Mesenchymal stem cell (in vitro differentiated cells and primary cell): Measurements from ENCODE around the gene SMAD6.

Experiments used
- DNase-seq: peaks from one replicate; pipeline ENCODE4 v3.0.0-alpha.2; 2013
- H2AFZ ChIP-seq: one replicate; pipeline ENCODE4 v1.6.1; 2013; ENCODE audit warnings: low read depth, mild to moderate bottlenecking, control low read depth, inconsistent platforms, low read length, moderate library complexity
- H2AK5ac ChIP-seq: 2 replicates; pipeline ENCODE4 v1.6.1; 2013; ENCODE audit warnings: low read length, moderate library complexity, mild to moderate bottlenecking, inconsistent platforms; ENCODE audit not compliant: severe bottlenecking
- H2BK120ac ChIP-seq: one replicate; pipeline ENCODE4 v1.6.1; 2013; ENCODE audit warnings: low read depth, mild to moderate bottlenecking, inconsistent platforms, low read length, moderate library complexity
- H2BK12ac ChIP-seq, 2 experiments: one replicate each; pipeline ENCODE4 v1.6.1; 2013; ENCODE audit warnings: inconsistent platforms in 2 of 2, low read length in 2 of 2, mild to moderate bottlenecking in 2 of 2, moderate library complexity in 2 of 2, control low read depth in 1 of 2
- H2BK15ac ChIP-seq: one replicate; pipeline ENCODE4 v1.6.1; 2013; ENCODE audit warnings: mild to moderate bottlenecking, low read depth, inconsistent platforms; ENCODE audit not compliant: poor library complexity, severe bottlenecking
- H2BK5ac ChIP-seq: 2 replicates; pipeline ENCODE4 v1.6.1; 2013; ENCODE audit warnings: low read depth, mild to moderate bottlenecking, low read length, control low read depth, inconsistent platforms; ENCODE audit not compliant: poor library complexity, severe bottlenecking
- H3K14ac ChIP-seq, 2 experiments: one replicate each; pipeline ENCODE4 v1.6.1; 2013; ENCODE audit warnings: inconsistent platforms in 2 of 2, low read length in 2 of 2, control low read depth in 1 of 2, mild to moderate bottlenecking in 1 of 2, moderate library complexity in 1 of 2
- H3K18ac ChIP-seq, 2 experiments: one replicate each; pipeline ENCODE4 v1.6.1; 2013; ENCODE audit warnings: inconsistent platforms in 2 of 2, low read length in 2 of 2, control low read depth in 1 of 2, low read depth in 1 of 2, mild to moderate bottlenecking in 1 of 2
- H3K23ac ChIP-seq, 2 experiments: one replicate each; pipeline ENCODE4 v1.6.1; 2013; ENCODE audit warnings: inconsistent platforms in 2 of 2, low read length in 2 of 2, mild to moderate bottlenecking in 2 of 2, moderate library complexity in 2 of 2, control low read depth in 1 of 2
- H3K27ac ChIP-seq: 2 replicates; pipeline ENCODE4 v1.5.1; 2013; ENCODE audit warnings: mild to moderate bottlenecking, moderate library complexity, low read length, control low read depth, inconsistent platforms; ENCODE audit not compliant: poor library complexity, severe bottlenecking
- H3K27me3 ChIP-seq, 2 experiments: 2 replicates each; pipeline versions ENCODE4 v1.6.1 to v1.7.0; 2013; ENCODE audit warnings: low read length in 2 of 2, mild to moderate bottlenecking in 2 of 2, moderate library complexity in 2 of 2, control low read depth in 1 of 2, inconsistent platforms in 1 of 2; ENCODE audit not compliant: control insufficient read depth in 1 of 2, insufficient read depth in 1 of 2
- H3K36me3 ChIP-seq, 2 experiments: 2 replicates each; pipeline versions ENCODE4 v1.6.1 to v1.7.0; 2013; ENCODE audit warnings: low read length in 2 of 2, control low read depth in 1 of 2, inconsistent platforms in 1 of 2, low read depth in 1 of 2, mild to moderate bottlenecking in 1 of 2; ENCODE audit not compliant: insufficient read depth in 2 of 2, control insufficient read depth in 1 of 2
- H3K4ac ChIP-seq, 2 experiments: one replicate each; pipeline ENCODE4 v1.6.1; 2013; ENCODE audit warnings: inconsistent platforms in 2 of 2, low read length in 2 of 2, mild to moderate bottlenecking in 2 of 2, moderate library complexity in 2 of 2, control low read depth in 1 of 2, low read depth in 1 of 2
- H3K4me1 ChIP-seq: 2 replicates; pipeline ENCODE4 v1.6.1; 2013; ENCODE audit warnings: low read depth, low read length, control low read depth; ENCODE audit not compliant: control insufficient read depth, insufficient read depth
- H3K4me2 ChIP-seq: 2 replicates; pipeline ENCODE4 v1.6.1; 2013; ENCODE audit warnings: low read length, mild to moderate bottlenecking, inconsistent platforms; ENCODE audit not compliant: poor library complexity, severe bottlenecking
- H3K4me3 ChIP-seq, 2 experiments: 2 replicates each; pipeline versions ENCODE4 v1.5.1 to v1.7.0; 2013; ENCODE audit warnings: low read length in 2 of 2, mild to moderate bottlenecking in 2 of 2, control low read depth in 1 of 2, low read depth in 1 of 2; ENCODE audit not compliant: insufficient read depth in 1 of 2
- H3K79me1 ChIP-seq: replicated peaks from 2 replicates; pipeline ENCODE4 v1.6.1; 2013; ENCODE audit warnings: mild to moderate bottlenecking, control low read depth, low read length, inconsistent platforms; ENCODE audit not compliant: poor library complexity, severe bottlenecking
- H3K9ac ChIP-seq: 2 replicates; pipeline ENCODE4 v1.7.0; 2013; ENCODE audit warnings: mild to moderate bottlenecking, low read length, moderate library complexity
- H3K9me3 ChIP-seq: 2 replicates; pipeline ENCODE4 v1.7.0; 2013; ENCODE audit warnings: mild to moderate bottlenecking, low read length; ENCODE audit not compliant: control insufficient read depth
- H4K8ac ChIP-seq: one replicate; pipeline ENCODE4 v1.6.1; 2013; ENCODE audit warnings: inconsistent platforms, mild to moderate bottlenecking, low read length, moderate library complexity
- H4K91ac ChIP-seq: one replicate; pipeline ENCODE4 v1.6.1; 2013; ENCODE audit warnings: mild to moderate bottlenecking, low read length, inconsistent platforms
- WGBS: methylation state at CpG from one replicate; pipeline ENCODE4 v1.1.7; 2013; ENCODE audit warnings: mixed read lengths; 5-methylcytosine and 5-hydroxymethylcytosine counted together

SMAD6 gene

DNA sequence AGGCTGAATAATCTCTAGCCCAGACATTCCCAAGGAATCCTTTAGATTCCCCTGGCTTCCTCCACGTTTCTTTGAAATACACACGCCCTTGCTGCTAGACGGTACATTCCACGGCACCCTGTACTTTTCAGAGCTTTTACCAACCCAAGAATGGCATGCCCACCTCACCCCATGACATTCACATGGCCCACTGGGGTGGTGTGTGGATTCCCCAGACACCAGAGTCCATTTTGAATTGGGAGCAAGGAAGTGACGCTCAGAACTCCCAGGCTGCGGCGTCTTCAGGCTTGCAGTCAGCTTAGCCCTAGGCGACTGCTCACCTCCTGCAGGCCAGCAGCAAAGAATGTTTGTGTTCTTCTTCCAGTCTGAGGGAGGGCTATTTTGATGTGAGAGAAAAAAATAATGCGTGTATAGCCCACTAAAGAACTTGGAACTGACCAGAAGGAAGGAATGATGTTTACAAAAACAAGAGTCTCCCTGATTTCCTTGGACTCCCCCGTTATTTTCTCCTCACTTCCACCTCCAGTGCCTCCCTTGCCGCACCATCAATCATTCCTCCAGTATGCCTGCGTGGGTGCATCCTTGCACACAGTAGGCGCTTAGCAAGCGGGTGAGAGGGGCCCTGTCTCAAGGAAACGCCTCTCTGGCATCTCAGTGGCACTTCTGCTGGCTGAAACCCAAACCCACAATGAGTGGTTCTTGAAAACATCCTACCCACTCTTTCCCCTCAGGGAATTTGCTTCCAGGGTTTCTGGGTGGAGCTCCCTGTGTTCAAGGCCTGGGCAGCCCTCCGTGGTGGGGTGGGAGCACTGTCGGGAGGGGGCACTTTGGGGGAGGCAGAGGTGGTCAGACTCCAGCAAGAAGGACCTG is 59.9 kb downstream of the SMAD6 start:
- Histone ChIP-seq H3K36me3 (peaks cover 7 to 22% of the 10 kb centered on the region in 2 experiments), H3K27me3 (no peaks in the 10 kb centered on the region), H3K27ac (peak overlapping the region; percentile 3), H3K4ac (peak overlapping the region in 1 of 2 experiments; percentile 57), H3K4me2 (no peak overlapping the region), H3K23ac (no peak overlapping the region), H2BK12ac (peak overlapping the region in 1 of 2 experiments; percentile 66), H4K8ac (peak overlapping the region; percentile 10), H2BK15ac (no peak overlapping the region), H2BK120ac (no peak overlapping the region), H3K18ac (peak overlapping the region; percentile 3 to 71), H3K14ac (peak overlapping the region in 1 of 2 experiments; percentile 15), H3K9me3 (no peaks in the 10 kb centered on the region), H3K4me1 (peaks cover 38% of the 10 kb centered on the region), H3K4me3 (no peak overlapping the region), H3K79me1 (peaks cover 10% of the 10 kb centered on the region), H2AK5ac (peak overlapping the region; percentile 67), H2BK5ac (no peak overlapping the region), H4K91ac (no peak overlapping the region), H3K9ac (peak overlapping the region; percentile 47), H2AFZ (no peak overlapping the region)
- peak; percentile 68 for DNase-seq
- WGBS, result 77% methylated on average over 17 of the region's 17 CpGs

DNA sequence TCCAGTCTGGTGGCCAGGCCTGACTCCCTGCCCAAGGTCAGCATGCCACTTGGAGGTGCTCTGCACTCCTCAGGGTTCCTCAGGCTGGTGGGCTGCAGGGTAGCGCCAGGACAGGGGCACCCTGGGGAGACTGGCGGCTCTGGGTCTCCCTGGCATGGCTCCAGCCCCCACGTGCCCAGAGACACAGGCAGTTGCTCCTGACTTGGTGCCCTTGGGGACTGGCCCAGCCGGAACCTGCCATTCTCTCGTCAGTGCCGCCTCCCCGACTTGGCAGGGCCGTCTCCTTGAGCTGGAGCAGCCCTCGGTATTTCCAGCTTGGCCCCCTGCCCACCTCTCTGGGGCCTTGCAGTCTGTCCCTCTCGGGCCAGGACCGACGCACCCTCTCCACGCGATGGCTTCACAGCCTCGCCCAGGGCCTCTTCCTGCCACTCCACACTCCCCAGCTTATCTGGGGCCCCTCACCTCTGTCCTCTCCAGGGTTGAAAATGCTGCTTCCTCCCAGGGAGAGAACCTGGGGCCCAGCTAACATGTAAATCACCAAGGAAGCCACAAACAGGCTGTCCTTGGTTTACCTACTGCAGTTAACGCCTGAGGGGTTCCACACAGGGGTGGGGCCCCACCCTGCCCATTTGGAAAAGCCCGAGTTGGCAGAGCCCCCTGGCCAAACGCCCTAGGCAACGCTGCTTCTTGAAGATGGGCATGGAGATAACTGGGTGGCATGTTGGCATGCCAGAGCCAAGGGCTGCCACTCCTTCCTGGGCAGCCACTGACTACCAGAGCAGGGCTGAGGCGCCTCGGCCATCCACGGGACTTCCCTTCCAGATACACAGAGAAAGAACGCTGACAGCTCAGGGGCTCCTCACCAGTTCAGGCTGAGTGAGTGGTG is 61.4 kb downstream of the SMAD6 start:
- no peak overlapping the region for H3K23ac ChIP-seq
- H3K4me3 ChIP-seq, result no peak overlapping the region
- peak overlapping the region; percentile 21 for H4K8ac ChIP-seq
- peak overlapping the region in 1 of 2 experiments; percentile 39 for H3K14ac ChIP-seq
- peaks cover 2% of the 10 kb centered on the region for H3K79me1 ChIP-seq
- no peaks in the 10 kb centered on the region for H3K9me3 ChIP-seq
- no peak overlapping the region for H3K27ac ChIP-seq
- peak overlapping the region; percentile 4 for H2AK5ac ChIP-seq
- peaks cover 0 to 22% of the 10 kb centered on the region in 2 experiments for H3K36me3 ChIP-seq
- peak overlapping the region; percentile 39 for H3K9ac ChIP-seq
- H4K91ac ChIP-seq, result peak overlapping the region; percentile 89
- peaks cover 39% of the 10 kb centered on the region for H3K4me1 ChIP-seq
- peak overlapping the region; percentile 3 to 19 for H3K4ac ChIP-seq
- no peaks in the 10 kb centered on the region for H3K27me3 ChIP-seq
- H3K18ac ChIP-seq, result peak overlapping the region; percentile 69 to 89
- H2BK15ac ChIP-seq, result peak overlapping the region; percentile 62
- H2BK120ac ChIP-seq, result peak overlapping the region; percentile 65
- 78% methylated on average over 23 of the region's 23 CpGs for WGBS
- no peak overlapping the region for H3K4me2 ChIP-seq
- no peak for DNase-seq
- H2BK12ac ChIP-seq, result peak overlapping the region; percentile 19 to 85
- H2AFZ ChIP-seq, result no peak overlapping the region
- H2BK5ac ChIP-seq, result no peak overlapping the region

DNA sequence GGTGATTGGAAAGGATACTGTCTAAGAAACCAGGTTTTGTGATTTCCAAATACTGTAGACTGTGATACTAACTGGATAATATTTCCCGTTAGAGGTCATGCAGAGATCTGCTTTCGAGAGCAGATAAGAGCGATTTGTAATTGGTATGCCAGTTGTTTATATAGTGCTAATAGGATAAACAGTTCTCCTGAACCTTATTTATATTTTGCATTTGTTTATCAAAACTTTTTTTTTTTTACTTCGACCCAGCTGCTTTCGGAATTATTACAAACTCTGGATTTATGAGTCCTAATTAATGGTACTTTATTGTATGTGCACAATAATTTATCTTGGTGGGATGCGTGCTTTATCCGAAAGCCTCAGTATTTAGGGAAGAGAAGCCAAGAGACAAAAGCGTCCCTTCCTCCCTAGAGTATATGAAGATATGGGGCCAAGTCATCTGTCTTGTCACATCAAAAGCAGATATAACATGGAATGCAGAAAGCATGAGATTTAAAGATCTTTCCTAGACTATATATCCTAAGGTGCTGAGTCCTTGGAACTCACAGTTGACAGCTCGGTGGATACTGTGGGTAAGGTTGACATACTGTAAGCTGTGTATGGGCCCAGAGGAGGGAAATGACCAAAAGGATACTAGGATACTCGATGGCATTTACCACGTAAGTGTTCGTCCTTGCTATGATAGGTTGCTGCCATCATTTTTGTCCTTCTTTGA is 62.2 kb downstream of the SMAD6 start:
- no peaks in the 10 kb centered on the region for H3K9me3 ChIP-seq
- 60% methylated on average over 8 of the region's 12 CpGs for WGBS
- peak overlapping the region in 1 of 2 experiments; percentile 69 for H3K18ac ChIP-seq
- DNase-seq, result peak; percentile 60
- H3K4me2 ChIP-seq, result no peak overlapping the region
- H3K27ac ChIP-seq, result no peak overlapping the region
- no peak overlapping the region for H4K91ac ChIP-seq
- H2BK5ac ChIP-seq, result no peak overlapping the region
- no peak overlapping the region for H3K23ac ChIP-seq
- H3K4ac ChIP-seq, result no peak overlapping the region
- H3K36me3 ChIP-seq, result peaks cover 0 to 27% of the 10 kb centered on the region in 2 experiments
- H2AFZ ChIP-seq, result no peak overlapping the region
- H3K79me1 ChIP-seq, result peaks cover 5% of the 10 kb centered on the region
- no peak overlapping the region for H2BK15ac ChIP-seq
- H3K27me3 ChIP-seq, result no peaks in the 10 kb centered on the region
- H3K14ac ChIP-seq, result no peak overlapping the region
- no peak overlapping the region for H3K4me3 ChIP-seq
- H2BK120ac ChIP-seq, result no peak overlapping the region
- H2BK12ac ChIP-seq, result peak overlapping the region in 1 of 2 experiments; percentile 85
- H4K8ac ChIP-seq, result no peak overlapping the region
- H3K4me1 ChIP-seq, result peaks cover 39% of the 10 kb centered on the region
- H3K9ac ChIP-seq, result peak overlapping the region; percentile 39
- H2AK5ac ChIP-seq, result peak overlapping the region; percentile 26
